GM12873 (cell line): Measurements from ENCODE around the gene CPEB4.

Experiments used
- CTCF ChIP-seq: IDR thresholded peaks from 2 replicates; pipeline ENCODE4 v1.5.1; 2012; ENCODE audit warnings: low read depth, mild to moderate bottlenecking, moderate library complexity, low read length, control low read depth; ENCODE audit not compliant: insufficient read depth; ENCODE audit errors: missing control alignments

Gene CPEB4

GRCh38 chr5:173887610-173888472 lies at the start of gene CPEB4:
Gene CPEB4 (plus strand): TSS chr5:173888349. CDS start chr5:173889734, 1,385 bp downstream.
- TF ChIP-seq CTCF: no peak

GRCh38 chr5:173839117-173839713 lies 48.9 kb upstream of the CPEB4 start:
- TF ChIP-seq CTCF: no peak

GRCh38 chr5:173840111-173840983 lies 47.8 kb upstream of the CPEB4 start:
- TF ChIP-seq CTCF: no peak

GRCh38 chr5:173841710-173842109 lies 46.4 kb upstream of the CPEB4 start:
- TF ChIP-seq CTCF: no peak

- TF ChIP-seq CTCF: no peak
Measured at GRCh38 chr5:173843794-173844193, 44.4 kb upstream of the CPEB4 start.

GRCh38 chr5:173845321-173845720 lies 42.8 kb upstream of the CPEB4 start:
- TF ChIP-seq CTCF: no peak
